Psoas muscle (tissue), 8 donors: Measurements from ENCODE around the gene SERPINI1. TPM values are rescaled to one million over a fixed set of nuclear protein-coding genes. Genes with fewer than 3 reads are reported as not detected.
A peak's percentile ranks its signal among the peaks of the same experiment; 100 is the strongest.

ENCODE experiments used
- ATAC-seq, 4 donors: fragments of 200-7000 bp; cut with Tn5 transposase; one replicate each; pipeline ENCODE4 v1.9.1; 2020; ENCODE audit warnings: moderate library complexity in 3 of 4, mild to moderate bottlenecking in 2 of 4
- DNase-seq, 2 donors: peaks; one replicate each; pipeline ENCODE4 v3.0.0-alpha.2; 2020
- H3K27ac ChIP-seq: fragments of 200-600 bp; one replicate; pipeline ENCODE4 v1.8.0; 2022
- H3K27me3 ChIP-seq, 3 donors: fragments of 200-600 bp in 1 of 3; one replicate each; pipeline versions ENCODE4 v1.6.1 to v1.8.0; 2013 to 2022; ENCODE audit warnings: low read length in 2 of 3, mild to moderate bottlenecking in 2 of 3, moderate library complexity in 1 of 3; ENCODE audit not compliant: insufficient read depth in 3 of 3
- H3K36me3 ChIP-seq, 2 donors: fragments of 200-600 bp in 1 of 2; one replicate each; pipeline versions ENCODE4 v1.6.1 to v1.8.0; 2013 to 2022; ENCODE audit warnings: low read depth in 1 of 2, mild to moderate bottlenecking in 1 of 2, moderate library complexity in 1 of 2; ENCODE audit not compliant: insufficient read depth in 1 of 2
- H3K4me1 ChIP-seq: fragments of 200-600 bp; one replicate; pipeline ENCODE4 v1.8.0; 2022
- H3K4me3 ChIP-seq: fragments of 200-600 bp; one replicate; pipeline ENCODE4 v1.8.0; 2022; ENCODE audit warnings: mild to moderate bottlenecking
- H3K9me3 ChIP-seq: fragments of 200-600 bp; one replicate; pipeline ENCODE4 v1.8.0; 2022
- WGBS, 3 donors: extraction: QIAGEN DNeasy Blood & Tissue Kit; methylation state at CpG; one replicate each; pipeline versions ENCODE4 v1.1.6 to v1.1.7; 2013; 5-methylcytosine and 5-hydroxymethylcytosine counted together
- intact Hi-C, 2 donors: fragments of 100-400 bp; cut with DNase I; formaldehyde crosslinking; loops; one replicate each; pipeline versions ENCODE4 v1.11.0 to v1.14.2; 2022
- long read RNA-seq, 2 donors: library from polyadenylated mRNA; unstranded; transcript quantifications; one replicate each; pipeline ENCODE4 v2.0.0, GENCODE V29; 2021
- polyA plus RNA-seq, 3 donors: library from polyadenylated mRNA; stranded (reverse); fragments of 200-250 nt; gene quantifications; one replicate each; pipeline ENCODE4 v1.2.3, GENCODE V29; 2013
- total RNA-seq, 4 donors: library from RNA; stranded (reverse); fragmentation: NEBNext Ultra II Directional in 2 of 4; extraction: Animal tissue kit (Norgen Biotek cat#: 25700) in 2 of 4; gene quantifications; one replicate each; pipeline versions ENCODE4 v1.2.1 to v1.2.4, GENCODE V29; 2021 to 2023
- TF ChIP-seq, protein P1 (sequence below): fragments of 200-600 bp; IDR thresholded peaks from one replicate; pipeline ENCODE4 v1.8.0; 2022; ENCODE audit warnings: antibody characterized with exemption
- donor health status: healthy with polysubstance abuse.
- donor health status: DM: no; HTN: no; CAD: no; lungs with moderate emphysema.
- donor health status: Bipolar disorder and iron deficiency.
- donor health status: healthy.
- donor health status: DM: yes; HTN: yes; CAD: no.
- donor health status: DM: no; HTN: no; CAD: no.
- donor health status: DM: no; HTN: no; CAD: no.
- donor health status: DM: yes; HTN: yes; CAD: no.

The SERPINI1 gene, protein sequence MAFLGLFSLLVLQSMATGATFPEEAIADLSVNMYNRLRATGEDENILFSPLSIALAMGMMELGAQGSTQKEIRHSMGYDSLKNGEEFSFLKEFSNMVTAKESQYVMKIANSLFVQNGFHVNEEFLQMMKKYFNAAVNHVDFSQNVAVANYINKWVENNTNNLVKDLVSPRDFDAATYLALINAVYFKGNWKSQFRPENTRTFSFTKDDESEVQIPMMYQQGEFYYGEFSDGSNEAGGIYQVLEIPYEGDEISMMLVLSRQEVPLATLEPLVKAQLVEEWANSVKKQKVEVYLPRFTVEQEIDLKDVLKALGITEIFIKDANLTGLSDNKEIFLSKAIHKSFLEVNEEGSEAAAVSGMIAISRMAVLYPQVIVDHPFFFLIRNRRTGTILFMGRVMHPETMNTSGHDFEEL
- total RNA-seq = 1 to 10 TPM; 1.8 to 3.6 (median 2.6) TPM
- 1 to 10 TPM; 1.8 to 5.0 (median 4.5) TPM for polyA plus RNA-seq
- long read RNA-seq, donor 1 = 0 reads
- long read RNA-seq, donor 2, partial matches to known transcripts = 0 of 1 reads
- long read RNA-seq, donor 2, other reads (novel, unspliced or antisense) = 0 of 1 reads

DNA sequence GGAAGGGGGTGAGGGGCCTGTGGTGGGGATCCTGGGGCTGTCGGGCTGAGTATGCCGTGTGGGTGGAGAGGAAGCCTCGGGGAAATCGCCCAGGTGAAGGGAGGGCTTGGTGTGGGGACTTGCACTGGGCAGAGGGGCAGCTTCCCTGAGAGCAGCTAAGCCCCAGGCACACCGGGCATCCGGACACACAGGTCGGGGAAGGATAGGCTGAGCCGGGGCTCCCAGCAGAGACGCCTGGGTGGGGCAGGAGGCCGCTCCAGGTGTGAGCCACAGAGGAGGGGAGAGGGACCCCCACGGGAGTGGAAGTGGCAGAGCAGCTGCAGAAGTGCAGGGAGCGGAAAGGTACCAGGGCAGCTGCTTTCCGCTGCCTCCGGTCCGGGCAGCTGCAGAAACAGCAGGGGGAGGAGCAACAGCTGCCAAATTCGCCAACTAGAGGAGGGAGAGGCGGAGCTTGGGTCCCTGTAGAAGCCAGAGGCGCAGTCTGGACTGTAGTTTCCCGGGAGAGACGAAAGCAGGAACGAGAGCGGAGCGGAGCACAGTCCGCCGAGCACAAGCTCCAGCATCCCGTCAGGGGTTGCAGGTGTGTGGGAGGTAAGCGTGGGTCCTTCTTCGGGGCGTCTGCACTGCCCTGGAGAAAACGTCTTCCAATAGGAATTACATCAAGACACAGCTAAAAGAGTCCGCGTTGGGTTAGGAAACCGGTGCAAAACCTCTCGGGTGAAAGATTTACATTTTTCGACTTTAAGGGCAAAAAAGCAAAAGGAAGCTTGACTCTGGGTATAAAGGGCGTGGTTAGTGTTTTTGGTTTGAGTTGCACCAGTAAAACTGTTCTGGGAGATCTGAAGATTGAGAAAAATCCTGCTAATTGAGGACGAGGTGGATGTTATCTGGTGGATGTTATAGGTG is at the start of gene SERPINI1:
Gene SERPINI1, plus strand, starts transcription at position 489 of the 906 bp plus-strand sequence. CDS start 53,408 bp downstream, outside the sequence.
- Histone ChIP-seq H3K27me3 (no peaks in the 10 kb centered on the region), H3K9me3 (no peaks in the 10 kb centered on the region), H3K36me3 (no peaks in the 10 kb centered on the region), H3K4me1 (peaks cover 20% of the 10 kb centered on the region), H3K4me3 (peak within 1 kb of the TSS; percentile 81), H3K27ac (peak within 1 kb of the TSS; percentile 90)
- ATAC-seq (peak; percentile 83 to 88 (median 84)), DNase-seq (peak; percentile 83 to 90)
- intact Hi-C loops = loop anchor here in 1 of 2 donors (5.0 to 10.0 kb wide), 2 partner anchors 77 to 299 kb away; no protein-coding TSS in a partner anchor
- TF ChIP-seq, protein P1, sequence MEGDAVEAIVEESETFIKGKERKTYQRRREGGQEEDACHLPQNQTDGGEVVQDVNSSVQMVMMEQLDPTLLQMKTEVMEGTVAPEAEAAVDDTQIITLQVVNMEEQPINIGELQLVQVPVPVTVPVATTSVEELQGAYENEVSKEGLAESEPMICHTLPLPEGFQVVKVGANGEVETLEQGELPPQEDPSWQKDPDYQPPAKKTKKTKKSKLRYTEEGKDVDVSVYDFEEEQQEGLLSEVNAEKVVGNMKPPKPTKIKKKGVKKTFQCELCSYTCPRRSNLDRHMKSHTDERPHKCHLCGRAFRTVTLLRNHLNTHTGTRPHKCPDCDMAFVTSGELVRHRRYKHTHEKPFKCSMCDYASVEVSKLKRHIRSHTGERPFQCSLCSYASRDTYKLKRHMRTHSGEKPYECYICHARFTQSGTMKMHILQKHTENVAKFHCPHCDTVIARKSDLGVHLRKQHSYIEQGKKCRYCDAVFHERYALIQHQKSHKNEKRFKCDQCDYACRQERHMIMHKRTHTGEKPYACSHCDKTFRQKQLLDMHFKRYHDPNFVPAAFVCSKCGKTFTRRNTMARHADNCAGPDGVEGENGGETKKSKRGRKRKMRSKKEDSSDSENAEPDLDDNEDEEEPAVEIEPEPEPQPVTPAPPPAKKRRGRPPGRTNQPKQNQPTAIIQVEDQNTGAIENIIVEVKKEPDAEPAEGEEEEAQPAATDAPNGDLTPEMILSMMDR = no peak
- WGBS, 3 donors = 0 to 1% (median 0%) methylated on average over 37 of the region's 37 CpGs

DNA sequence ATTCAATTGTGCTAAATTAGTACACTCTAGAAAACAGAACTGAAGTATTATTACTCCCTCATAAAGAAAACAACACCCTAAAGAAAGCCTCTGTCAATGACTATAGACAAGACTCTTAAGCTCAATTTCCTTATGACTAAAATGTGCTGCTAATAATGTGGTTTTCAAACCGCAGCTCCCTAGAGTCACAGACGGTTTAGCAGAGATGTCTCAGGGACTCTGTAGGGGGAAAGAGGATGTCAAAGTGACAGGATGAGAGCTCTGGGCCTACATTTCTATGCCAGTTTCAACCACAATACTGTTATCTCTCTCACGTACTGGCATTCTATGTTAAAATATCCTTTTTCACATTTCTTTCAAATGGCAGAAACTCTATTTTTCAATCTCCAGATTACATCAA is 44.2 kb upstream of the SERPINI1 start:
- Histone ChIP-seq H3K27me3 (no peaks in the 10 kb centered on the region), H3K27ac (no peak overlapping the region), H3K4me1 (no peaks in the 10 kb centered on the region), H3K4me3 (no peak overlapping the region), H3K9me3 (no peaks in the 10 kb centered on the region), H3K36me3 (peaks cover 0 to 80% of the 10 kb centered on the region in 2 donors)
- no peak for DNase-seq
- TF ChIP-seq, protein P1 = no peak
- intact Hi-C loops = no loop called here
- WGBS, 3 donors = 57 to 88% (median 66%) methylated on average over 3 of the region's 3 CpGs
- no peak for ATAC-seq

DNA sequence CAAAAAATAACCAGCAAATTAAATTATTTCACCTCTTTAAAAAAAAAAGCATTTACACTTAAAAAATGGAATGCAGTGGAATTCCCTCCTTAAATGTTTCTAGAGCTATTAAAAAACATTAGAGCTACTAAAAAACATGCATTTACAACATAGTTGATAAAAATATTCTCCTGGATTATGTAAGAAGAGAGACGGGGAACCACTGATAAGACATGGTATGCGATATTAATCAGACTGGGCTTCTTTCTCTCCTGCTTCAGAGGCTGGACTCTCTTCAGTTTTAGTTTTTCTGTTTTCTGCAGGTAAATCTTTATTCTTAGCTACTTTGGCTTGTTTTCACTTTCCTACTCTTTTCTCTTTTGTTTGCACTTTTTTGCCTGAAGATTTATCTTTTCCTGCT is 41.4 kb upstream of the SERPINI1 start:
- Histone ChIP-seq H3K9me3 (no peaks in the 10 kb centered on the region), H3K4me1 (no peaks in the 10 kb centered on the region), H3K4me3 (no peak overlapping the region), H3K27me3 (no peaks in the 10 kb centered on the region), H3K27ac (no peak overlapping the region), H3K36me3 (peaks cover 0 to 75% of the 10 kb centered on the region in 2 donors)
- no peak for ATAC-seq
- TF ChIP-seq, protein P1 = no peak
- DNase-seq = no peak
- 95 to 98% (median 97%) methylated on average over 2 of the region's 2 CpGs for WGBS, 3 donors
- intact Hi-C loops = no loop called here

DNA sequence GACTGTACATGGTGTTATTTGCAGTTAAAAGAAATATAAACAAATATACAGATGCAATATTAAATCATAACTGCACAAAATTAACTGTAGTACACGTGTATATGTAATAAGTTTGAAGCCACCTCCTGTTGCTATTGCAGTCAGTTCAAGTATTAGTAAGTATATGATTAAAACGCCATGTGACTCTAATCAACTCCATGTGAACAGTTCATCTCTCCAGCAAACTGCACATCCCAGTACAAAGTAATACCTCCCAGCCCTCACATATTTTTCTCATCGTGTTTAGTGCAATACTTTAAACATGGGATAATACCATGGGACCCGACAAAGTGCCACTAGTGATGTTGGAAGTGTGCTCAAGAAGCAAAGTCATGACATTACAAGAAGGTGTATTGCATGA is 35.5 kb upstream of the SERPINI1 start:
- TF ChIP-seq, protein P1 = no peak
- intact Hi-C loops = no loop called here
- Histone ChIP-seq H3K4me1 (no peaks in the 10 kb centered on the region), H3K27ac (no peak overlapping the region), H3K36me3 (peaks cover 0 to 49% of the 10 kb centered on the region in 2 donors), H3K4me3 (no peak overlapping the region), H3K9me3 (no peaks in the 10 kb centered on the region), H3K27me3 (no peaks in the 10 kb centered on the region)
- no peak for DNase-seq
- ATAC-seq = no peak
- WGBS, 3 donors = 87 to 93% (median 89%) methylated on average over 4 of the region's 4 CpGs
